Spleen (tissue), 7 donors: Measurements from ENCODE around the gene CD4.

ENCODE experiments used
- CTCF ChIP-seq, 11 experiments: fragments of 200-600 bp in 7 of 11; fragments of 450-650 bp in 4 of 11; sonication (generic) in 4 of 11; IDR thresholded peaks in 8 of 11; conservative IDR thresholded peaks in 3 of 11; 1 replicate in 7 of 11; 2 replicates in 4 of 11; pipeline versions ENCODE4 v1.4.0 to v1.8.0; 2016 to 2021; ENCODE audit warnings: antibody characterized with exemption in 11 of 11, inconsistent platforms in 4 of 11, mild to moderate bottlenecking in 1 of 11
- POLR2A ChIP-seq, 3 donors: fragments of 450-650 bp; IDR thresholded peaks; one replicate each; pipeline ENCODE4 v1.5.1; 2017; ENCODE audit warnings: antibody characterized with exemption in 3 of 3, mild to moderate bottlenecking in 1 of 3
- donor health status: DM: no; HTN: no; CAD: no; lungs with moderate emphysema.
- donor health status: DM: no; HTN: no; CAD: no.
- donor health status: DM: no; HTN: no; CAD: no.

GRCh38 chr12:6817098-6817497, 27.8 kb downstream of the CD4 start:
- TF ChIP-seq CTCF (IDR thresholded peaks at IDR 0.05 in 8 of 11, conservative IDR thresholded peaks at IDR 0.05 in 3 of 11) (no peak), POLR2A (IDR thresholded peaks at IDR 0.05) (no peak)
